HCT116 (cell line): ENCODE data around the gene ATP8A1. TPM values are rescaled to one million over a fixed set of nuclear protein-coding genes. Genes with fewer than 3 reads are reported as not detected.

Source experiments
- ATAC-seq: fragments of 200-7000 bp; cut with Tn5 transposase; 2 replicates; pipeline ENCODE4 v1.9.1; 2020; ENCODE audit warnings: mild to moderate bottlenecking, moderate library complexity
- BruUV-seq: library from RNA; stranded (reverse); fragments of 400-500 nt; replicated peaks from 2 replicates; lab custom pipeline; 2021; lab: Mats Ljungman, UMichigan
- CTCF ChIA-PET: fragments of 300-600 bp; sonication (Branson Sonifier 250); formaldehyde crosslinking; loops from one replicate; lab custom pipeline; 2021; ENCODE audit warnings: antibody characterized with exemption; lab: Charles Lee
- POLR2A ChIA-PET: fragments of 300-600, 350-600 bp; sonication (Branson Sonifier 250); formaldehyde crosslinking; loops from one replicate; lab custom pipeline; 2021; ENCODE audit warnings: antibody characterized with exemption; lab: Charles Lee
- RAD21 ChIA-PET, 2 experiments: fragments of 300-600 bp; sonication (Branson Sonifier 250); formaldehyde crosslinking; loops; one replicate each; lab custom pipeline; 2023; ENCODE audit warnings: low total read pairs in 2 of 2; ENCODE audit not compliant: uncharacterized antibody in 2 of 2, unreplicated experiment in 2 of 2, low non-redundant PET in 1 of 2; lab: Charles Lee
- DNase-seq: peaks from one replicate; pipeline ENCODE4 v3.0.0-alpha.2; 2010; ENCODE audit warnings: low read depth, low spot score
- H2AFZ ChIP-seq: fragments of 200-600 bp; shearing (Covaris generic), sonication (generic); 2 replicates; pipeline ENCODE4 v1.6.1; 2017; ENCODE audit warnings: low read depth, mixed run types, mixed read lengths, antibody characterized with exemption, low read length; ENCODE audit not compliant: poor library complexity, severe bottlenecking
- H3K27ac ChIP-seq: 2 replicates; pipeline ENCODE4 v1.5.1; 2012; ENCODE audit warnings: low read depth, low read length
- H3K27me3 ChIP-seq: fragments of 200-600 bp; sonication (generic); 2 replicates; pipeline ENCODE4 v1.6.1; 2016; ENCODE audit warnings: mixed run types, low read length, mixed read lengths; ENCODE audit not compliant: insufficient read depth
- H3K36me3 ChIP-seq, 2 experiments: fragments of 200-500 bp in 1 of 2; fragments of 200-600 bp in 1 of 2; sonication (Bioruptor generic) in 1 of 2; sonication (generic) in 1 of 2; 2 replicates each; pipeline versions ENCODE4 v1.5.1 to v1.6.1; 2014 to 2016; ENCODE audit warnings: low read length in 2 of 2, inconsistent platforms in 1 of 2, mixed read lengths in 1 of 2, mixed run types in 1 of 2; ENCODE audit not compliant: insufficient read depth in 2 of 2, control insufficient read depth in 1 of 2
- H3K4me1 ChIP-seq, 2 experiments: fragments of 200-600 bp in 1 of 2; sonication (generic) in 1 of 2; 2 replicates each; pipeline versions ENCODE4 v1.5.1 to v1.6.1; 2012 to 2017; ENCODE audit warnings: low read length in 2 of 2, inconsistent platforms in 1 of 2, mild to moderate bottlenecking in 1 of 2, mixed read lengths in 1 of 2, mixed run types in 1 of 2, moderate library complexity in 1 of 2; ENCODE audit not compliant: insufficient read depth in 2 of 2, control insufficient read depth in 1 of 2
- H3K4me2 ChIP-seq: fragments of 200-600 bp; sonication (generic); 2 replicates; pipeline ENCODE4 v1.6.1; 2017; ENCODE audit warnings: mixed run types, low read length, mixed read lengths
- H3K4me3 ChIP-seq, 2 experiments: fragments of 200-600 bp in 1 of 2; sonication (generic) in 1 of 2; replicated peaks in 1 of 2; 2 replicates each; pipeline ENCODE4 v1.5.1; 2011 to 2016; ENCODE audit warnings: low read length in 2 of 2, control low read depth in 1 of 2, low read depth in 1 of 2, mild to moderate bottlenecking in 1 of 2, mixed read lengths in 1 of 2, mixed run types in 1 of 2
- H3K79me2 ChIP-seq: fragments of 200-600 bp; sonication (generic); 2 replicates; pipeline ENCODE4 v1.6.1; 2017; ENCODE audit warnings: mild to moderate bottlenecking, mixed run types, low read length, moderate library complexity, mixed read lengths; ENCODE audit not compliant: insufficient read depth
- H3K9ac ChIP-seq: fragments of 200-600 bp; sonication (generic); 2 replicates; pipeline ENCODE4 v1.6.1; 2016; ENCODE audit warnings: low read length, mixed read lengths
- H3K9me2 ChIP-seq: fragments of 200-600 bp; sonication (generic), shearing (Covaris generic); 2 replicates; pipeline ENCODE4 v1.6.1; 2017; ENCODE audit warnings: mixed run types, mild to moderate bottlenecking, moderate library complexity; ENCODE audit not compliant: insufficient read depth
- H3K9me3 ChIP-seq, 2 experiments: fragments of 200-500 bp in 1 of 2; fragments of 200-600 bp in 1 of 2; sonication (Bioruptor generic) in 1 of 2; sonication (generic) in 1 of 2; 2 replicates each; pipeline ENCODE4 v1.6.1; 2014 to 2017; ENCODE audit warnings: low read length in 2 of 2, mixed read lengths in 2 of 2, inconsistent platforms in 1 of 2, low read depth in 1 of 2, mild to moderate bottlenecking in 1 of 2, mixed run types in 1 of 2, moderate library complexity in 1 of 2; ENCODE audit not compliant: control insufficient read depth in 1 of 2, insufficient read depth in 1 of 2
- H4K20me1 ChIP-seq: fragments of 200-600 bp; sonication (generic), shearing (Covaris generic); 2 replicates; pipeline ENCODE4 v1.6.1; 2017; ENCODE audit warnings: mixed run types, mild to moderate bottlenecking, moderate library complexity; ENCODE audit not compliant: insufficient read depth
- CBX3 ChIP-seq: IDR thresholded peaks from 2 replicates; pipeline ENCODE4 v1.6.1; 2012; ENCODE audit warnings: low read depth
- ELF1 ChIP-seq: IDR thresholded peaks from 2 replicates; pipeline ENCODE4 v1.6.1; 2012; ENCODE audit warnings: low read depth, borderline replicate concordance
- EZH2phosphoT487 ChIP-seq: fragments of 200-600 bp; IDR thresholded peaks from 2 replicates; pipeline ENCODE4 v1.6.1; 2018; ENCODE audit warnings: antibody characterized with exemption, borderline replicate concordance
- JUND ChIP-seq: IDR thresholded peaks from 2 replicates; pipeline ENCODE4 v1.6.1; 2012
- POLR2A ChIP-seq: IDR thresholded peaks from 2 replicates; pipeline ENCODE4 v1.7.0; 2011; ENCODE audit warnings: borderline replicate concordance; ENCODE audit not compliant: insufficient read depth, insufficient read length; ENCODE audit errors: extremely low read depth
- POLR2AphosphoS5 ChIP-seq: IDR thresholded peaks from 2 replicates; pipeline ENCODE4 v1.6.1; 2011; ENCODE audit warnings: mild to moderate bottlenecking, low read depth, low read length, moderate library complexity
- RAD21 ChIP-seq: IDR thresholded peaks from 2 replicates; pipeline ENCODE4 v1.6.1; 2012; ENCODE audit warnings: low read depth, mild to moderate bottlenecking
- SRF ChIP-seq: IDR thresholded peaks from 2 replicates; pipeline ENCODE4 v1.6.1; 2012; ENCODE audit warnings: low read depth
- ZFX ChIP-seq: fragments of 450-650 bp; IDR thresholded peaks from 2 replicates; pipeline ENCODE4 v1.6.1; 2017
- ZNF274 ChIP-seq: fragments of 200-500 bp; sonication (Bioruptor generic); IDR thresholded peaks from 2 replicates; pipeline ENCODE4 v1.6.1; 2014; ENCODE audit warnings: mild to moderate bottlenecking, low read depth, low read length, inconsistent platforms
- intact Hi-C: fragments of 100-400 bp; cut with micrococcal nuclease; formaldehyde crosslinking; loops from 2 replicates; pipeline ENCODE4 v1.10.0; 2022
- total RNA-seq: library from RNA; stranded (reverse); gene quantifications from one replicate; pipeline ENCODE4 v1.2.1, GENCODE V29; 2021; ENCODE audit not compliant: unreplicated experiment
- TF ChIP-seq, protein P1 (sequence below): IDR thresholded peaks from 2 replicates; pipeline ENCODE4 v1.6.1; 2012; ENCODE audit warnings: low read depth
- TF ChIP-seq, protein P2 (sequence below), 3 experiments: fragments of 200-600 bp in 1 of 3; sonication (generic) in 1 of 3; IDR thresholded peaks in 2 of 3; conservative IDR thresholded peaks in 1 of 3; 2 replicates each; pipeline ENCODE4 v1.5.1; 2012 to 2017; ENCODE audit warnings: low read depth in 2 of 3, low read length in 2 of 3, antibody characterized with exemption in 1 of 3, borderline replicate concordance in 1 of 3, control low read depth in 1 of 3, mild to moderate bottlenecking in 1 of 3, mixed read lengths in 1 of 3, mixed run types in 1 of 3, moderate library complexity in 1 of 3; ENCODE audit not compliant: insufficient read depth in 1 of 3

ATP8A1 gene
- total RNA-seq, 1 experiment from 2014 or later = 1.9 TPM

DNA sequence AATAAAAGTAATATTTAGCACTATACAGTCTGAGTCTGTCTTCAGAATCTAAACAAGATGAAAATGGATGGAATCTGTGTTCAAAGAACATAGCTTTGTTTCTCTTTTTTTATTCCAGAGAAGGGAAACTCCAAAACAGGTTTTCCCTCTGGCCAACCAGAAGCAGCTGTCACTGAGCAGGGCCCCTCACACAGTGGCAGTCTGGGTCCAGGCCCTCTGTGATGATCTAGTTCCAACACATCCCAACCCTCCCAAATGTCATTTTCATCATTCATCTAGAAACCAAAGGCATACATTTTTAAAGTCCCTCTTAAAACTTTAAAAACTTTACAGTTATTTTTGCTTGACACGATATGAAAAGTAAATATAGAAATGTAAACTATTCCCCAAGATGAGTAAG, 70.1 kb downstream of the ATP8A1 start:
- Histone ChIP-seq H3K27me3 (no peaks in the 10 kb centered on the region; the same call in 1 of the 2 replicates), H3K9me2 (no peaks in the 10 kb centered on the region), H3K9me3 (no peaks in the 10 kb centered on the region), H3K79me2 (no peaks in the 10 kb centered on the region), H3K27ac (no peak overlapping the region), H3K4me1 (no peaks in the 10 kb centered on the region), H3K36me3 (no peaks in the 10 kb centered on the region), H3K9ac (no peak overlapping the region)
- ChIA-PET POLR2A (no interaction called here), RAD21 (no interaction called here)
- DNase-seq = no peak
- TF ChIP-seq POLR2A = no peak
- TF ChIP-seq ZFX = no peak
- TF ChIP-seq, protein P1, sequence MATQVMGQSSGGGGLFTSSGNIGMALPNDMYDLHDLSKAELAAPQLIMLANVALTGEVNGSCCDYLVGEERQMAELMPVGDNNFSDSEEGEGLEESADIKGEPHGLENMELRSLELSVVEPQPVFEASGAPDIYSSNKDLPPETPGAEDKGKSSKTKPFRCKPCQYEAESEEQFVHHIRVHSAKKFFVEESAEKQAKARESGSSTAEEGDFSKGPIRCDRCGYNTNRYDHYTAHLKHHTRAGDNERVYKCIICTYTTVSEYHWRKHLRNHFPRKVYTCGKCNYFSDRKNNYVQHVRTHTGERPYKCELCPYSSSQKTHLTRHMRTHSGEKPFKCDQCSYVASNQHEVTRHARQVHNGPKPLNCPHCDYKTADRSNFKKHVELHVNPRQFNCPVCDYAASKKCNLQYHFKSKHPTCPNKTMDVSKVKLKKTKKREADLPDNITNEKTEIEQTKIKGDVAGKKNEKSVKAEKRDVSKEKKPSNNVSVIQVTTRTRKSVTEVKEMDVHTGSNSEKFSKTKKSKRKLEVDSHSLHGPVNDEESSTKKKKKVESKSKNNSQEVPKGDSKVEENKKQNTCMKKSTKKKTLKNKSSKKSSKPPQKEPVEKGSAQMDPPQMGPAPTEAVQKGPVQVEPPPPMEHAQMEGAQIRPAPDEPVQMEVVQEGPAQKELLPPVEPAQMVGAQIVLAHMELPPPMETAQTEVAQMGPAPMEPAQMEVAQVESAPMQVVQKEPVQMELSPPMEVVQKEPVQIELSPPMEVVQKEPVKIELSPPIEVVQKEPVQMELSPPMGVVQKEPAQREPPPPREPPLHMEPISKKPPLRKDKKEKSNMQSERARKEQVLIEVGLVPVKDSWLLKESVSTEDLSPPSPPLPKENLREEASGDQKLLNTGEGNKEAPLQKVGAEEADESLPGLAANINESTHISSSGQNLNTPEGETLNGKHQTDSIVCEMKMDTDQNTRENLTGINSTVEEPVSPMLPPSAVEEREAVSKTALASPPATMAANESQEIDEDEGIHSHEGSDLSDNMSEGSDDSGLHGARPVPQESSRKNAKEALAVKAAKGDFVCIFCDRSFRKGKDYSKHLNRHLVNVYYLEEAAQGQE = no peak
- no peak for TF ChIP-seq ELF1
- no peak for TF ChIP-seq JUND
- no peak for TF ChIP-seq SRF
- no peak for TF ChIP-seq POLR2AphosphoS5
- no peak for TF ChIP-seq RAD21
- TF ChIP-seq, all 23 proteins: peak for 0
- no peak overlapping the region for H2AFZ ChIP-seq
- H3K4me3 ChIP-seq = no peak overlapping the region
- H4K20me1 ChIP-seq = no peaks in the 10 kb centered on the region
- no peak for ATAC-seq
- intact Hi-C loops = no loop called here
- no peak overlapping the region for H3K4me2 ChIP-seq
- BruUV-seq = no TSS peak
- CTCF ChIA-PET = no interaction called here

DNA sequence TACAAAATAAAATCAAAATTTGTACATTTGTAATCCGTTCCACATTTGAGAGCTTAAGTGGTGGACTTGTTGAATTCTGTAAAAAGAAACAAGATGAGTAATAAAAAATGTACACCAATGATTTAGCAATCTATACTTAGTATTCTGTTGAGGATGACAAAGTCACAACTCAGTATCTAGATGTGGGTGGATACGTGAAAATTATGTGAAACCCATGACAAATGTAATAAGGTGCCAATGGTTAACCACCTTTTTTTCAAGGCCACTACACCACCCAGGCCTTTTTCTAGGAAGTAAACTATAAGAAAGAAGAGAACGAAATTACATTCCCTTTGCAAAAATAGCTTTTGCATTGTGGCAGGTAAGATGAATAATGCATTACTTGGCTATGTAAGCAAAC, 77.0 kb downstream of the ATP8A1 start:
- ChIA-PET RAD21 (no interaction called here), POLR2A (no interaction called here), CTCF (interaction anchor here (0.7 kb wide), 1 partner anchor 11 kb away, joined by 3 read pairs; no protein-coding TSS in a partner anchor)
- H3K9ac ChIP-seq = no peak overlapping the region
- no peak overlapping the region for H3K4me2 ChIP-seq
- H3K4me3 ChIP-seq = no peak overlapping the region
- BruUV-seq = no TSS peak
- H3K36me3 ChIP-seq = no peaks in the 10 kb centered on the region
- ATAC-seq (no peak), DNase-seq (no peak)
- intact Hi-C loops = no loop called here
- H4K20me1 ChIP-seq = no peaks in the 10 kb centered on the region
- H3K27ac ChIP-seq = no peak overlapping the region
- H3K9me3 ChIP-seq = no peaks in the 10 kb centered on the region
- no peaks in the 10 kb centered on the region for H3K9me2 ChIP-seq
- no peak overlapping the region for H2AFZ ChIP-seq
- no peaks in the 10 kb centered on the region for H3K4me1 ChIP-seq
- H3K27me3 ChIP-seq = no peaks in the 10 kb centered on the region
- no peaks in the 10 kb centered on the region for H3K79me2 ChIP-seq
- no peak for TF ChIP-seq ZNF274
- TF ChIP-seq, protein P2, sequence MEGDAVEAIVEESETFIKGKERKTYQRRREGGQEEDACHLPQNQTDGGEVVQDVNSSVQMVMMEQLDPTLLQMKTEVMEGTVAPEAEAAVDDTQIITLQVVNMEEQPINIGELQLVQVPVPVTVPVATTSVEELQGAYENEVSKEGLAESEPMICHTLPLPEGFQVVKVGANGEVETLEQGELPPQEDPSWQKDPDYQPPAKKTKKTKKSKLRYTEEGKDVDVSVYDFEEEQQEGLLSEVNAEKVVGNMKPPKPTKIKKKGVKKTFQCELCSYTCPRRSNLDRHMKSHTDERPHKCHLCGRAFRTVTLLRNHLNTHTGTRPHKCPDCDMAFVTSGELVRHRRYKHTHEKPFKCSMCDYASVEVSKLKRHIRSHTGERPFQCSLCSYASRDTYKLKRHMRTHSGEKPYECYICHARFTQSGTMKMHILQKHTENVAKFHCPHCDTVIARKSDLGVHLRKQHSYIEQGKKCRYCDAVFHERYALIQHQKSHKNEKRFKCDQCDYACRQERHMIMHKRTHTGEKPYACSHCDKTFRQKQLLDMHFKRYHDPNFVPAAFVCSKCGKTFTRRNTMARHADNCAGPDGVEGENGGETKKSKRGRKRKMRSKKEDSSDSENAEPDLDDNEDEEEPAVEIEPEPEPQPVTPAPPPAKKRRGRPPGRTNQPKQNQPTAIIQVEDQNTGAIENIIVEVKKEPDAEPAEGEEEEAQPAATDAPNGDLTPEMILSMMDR (IDR thresholded peaks at IDR 0.05 in 2 of 3, conservative IDR thresholded peaks at IDR 0.05 in 1 of 3; ENCODE audit: borderline replicate concordance in 1 of 3, insufficient read depth in 1 of 3, low read depth in 2 of 3, low read length in 2 of 3) = no peak
- TF ChIP-seq, protein P1 = no peak
- TF ChIP-seq EZH2phosphoT487 = no peak
- no peak for TF ChIP-seq CBX3
- no peak for TF ChIP-seq SRF
